Left ventricle myocardium inferior (tissue), 1 donor: ENCODE measurements around the gene RGS19. TPM values are rescaled to one million over a fixed set of nuclear protein-coding genes. Genes with fewer than 3 reads are reported as not detected.

Experiments used
- DNase-seq: peaks from one replicate; pipeline ENCODE4 v3.0.0-alpha.2; 2020
- H3K27ac ChIP-seq: fragments of 200-600 bp; replicated peaks from 2 replicates; pipeline ENCODE4 v1.8.0; 2021
- H3K27me3 ChIP-seq: fragments of 200-600 bp; 2 replicates; pipeline ENCODE4 v1.8.0; 2021; ENCODE audit warnings: low read depth
- H3K36me3 ChIP-seq: fragments of 200-600 bp; 2 replicates; pipeline ENCODE4 v1.8.0; 2021
- H3K4me1 ChIP-seq: fragments of 200-600 bp; 2 replicates; pipeline ENCODE4 v1.8.0; 2021
- H3K4me3 ChIP-seq: fragments of 200-600 bp; 2 replicates; pipeline ENCODE4 v1.8.0; 2021; ENCODE audit warnings: mild to moderate bottlenecking, moderate library complexity
- H3K9me3 ChIP-seq: fragments of 200-600 bp; replicated peaks from 2 replicates; pipeline ENCODE4 v1.8.0; 2021
- intact Hi-C: fragments of 100-400 bp; cut with micrococcal nuclease; formaldehyde crosslinking; loops from one replicate; pipeline ENCODE4 v1.11.0; 2022
- total RNA-seq: library from RNA; stranded (reverse); fragmentation: NEBNext Ultra II Directional; extraction: Animal tissue kit (Norgen Biotek cat#: 25700); gene quantifications from one replicate; pipeline ENCODE4 v1.2.1, GENCODE V29; 2021
- TF ChIP-seq, protein P1 (sequence below): fragments of 200-600 bp; IDR thresholded peaks from 2 replicates; pipeline ENCODE4 v1.8.0; 2021; ENCODE audit warnings: antibody characterized with exemption, mild to moderate bottlenecking, borderline replicate concordance
- donor health status: DM: no; HTN: yes; CAD: no; lungs with severe emphysema.

Gene RGS19
- total RNA-seq, 1 donor from 2014 or later, result 6.1 TPM

DNA sequence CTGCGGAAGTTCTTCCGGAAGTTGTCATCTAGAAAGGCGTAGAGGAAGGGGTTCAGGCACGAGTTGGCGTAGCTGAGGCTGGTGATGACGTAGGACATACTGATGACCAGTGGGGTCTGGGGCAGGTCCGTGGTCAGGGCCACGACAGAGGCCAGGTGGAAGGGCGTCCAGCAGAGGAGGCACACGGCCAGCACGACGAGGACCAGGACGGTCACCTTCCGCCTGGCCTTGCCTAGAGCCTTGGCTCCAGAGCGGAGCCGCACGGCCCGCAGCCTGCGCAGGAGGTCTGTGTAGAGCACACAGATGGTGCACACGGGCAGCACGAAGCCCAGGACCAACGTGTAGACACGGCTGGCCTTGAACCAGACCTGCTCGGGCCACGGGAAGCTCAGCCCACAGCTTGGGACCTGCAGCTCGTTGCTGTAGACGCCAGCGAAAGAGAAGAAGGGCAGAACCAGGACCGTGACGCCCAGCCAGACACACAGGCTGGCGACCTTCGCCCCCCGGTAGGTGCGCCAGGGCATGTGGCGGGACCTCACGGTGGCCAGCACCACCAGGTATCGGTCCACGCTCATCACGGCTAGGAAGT is 26.6 kb upstream of the RGS19 start:
- Histone ChIP-seq H3K9me3 (no peaks in the 10 kb centered on the region), H3K4me1 (peaks cover 14% of the 10 kb centered on the region), H3K4me3 (no peak overlapping the region), H3K27me3 (peaks cover 86% of the 10 kb centered on the region), H3K36me3 (no peaks in the 10 kb centered on the region), H3K27ac (no peak overlapping the region)
- DNase-seq, result peak; percentile 4
- TF ChIP-seq, protein P1, sequence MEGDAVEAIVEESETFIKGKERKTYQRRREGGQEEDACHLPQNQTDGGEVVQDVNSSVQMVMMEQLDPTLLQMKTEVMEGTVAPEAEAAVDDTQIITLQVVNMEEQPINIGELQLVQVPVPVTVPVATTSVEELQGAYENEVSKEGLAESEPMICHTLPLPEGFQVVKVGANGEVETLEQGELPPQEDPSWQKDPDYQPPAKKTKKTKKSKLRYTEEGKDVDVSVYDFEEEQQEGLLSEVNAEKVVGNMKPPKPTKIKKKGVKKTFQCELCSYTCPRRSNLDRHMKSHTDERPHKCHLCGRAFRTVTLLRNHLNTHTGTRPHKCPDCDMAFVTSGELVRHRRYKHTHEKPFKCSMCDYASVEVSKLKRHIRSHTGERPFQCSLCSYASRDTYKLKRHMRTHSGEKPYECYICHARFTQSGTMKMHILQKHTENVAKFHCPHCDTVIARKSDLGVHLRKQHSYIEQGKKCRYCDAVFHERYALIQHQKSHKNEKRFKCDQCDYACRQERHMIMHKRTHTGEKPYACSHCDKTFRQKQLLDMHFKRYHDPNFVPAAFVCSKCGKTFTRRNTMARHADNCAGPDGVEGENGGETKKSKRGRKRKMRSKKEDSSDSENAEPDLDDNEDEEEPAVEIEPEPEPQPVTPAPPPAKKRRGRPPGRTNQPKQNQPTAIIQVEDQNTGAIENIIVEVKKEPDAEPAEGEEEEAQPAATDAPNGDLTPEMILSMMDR, result no peak
- intact Hi-C loops, result no loop called here

- peak; percentile 4 for DNase-seq
- Histone ChIP-seq H3K27me3 (peaks cover 92% of the 10 kb centered on the region), H3K4me3 (no peak overlapping the region), H3K36me3 (no peaks in the 10 kb centered on the region), H3K27ac (no peak overlapping the region), H3K4me1 (peaks cover 14% of the 10 kb centered on the region), H3K9me3 (no peaks in the 10 kb centered on the region)
- TF ChIP-seq, protein P1, result no peak
- intact Hi-C loops, result no loop called here
Observed at GRCh38 chr20:64104667-64105451, 25.5 kb upstream of the RGS19 start.

- intact Hi-C loops, result no loop called here
- Histone ChIP-seq H3K4me1 (peaks cover 14% of the 10 kb centered on the region), H3K27ac (no peak overlapping the region), H3K9me3 (no peaks in the 10 kb centered on the region), H3K27me3 (peaks cover 92% of the 10 kb centered on the region), H3K36me3 (no peaks in the 10 kb centered on the region), H3K4me3 (no peak overlapping the region)
- TF ChIP-seq, protein P1, result no peak
- DNase-seq, result peak; percentile 9
Observed at GRCh38 chr20:64103871-64104666, 24.8 kb upstream of the RGS19 start.

DNA sequence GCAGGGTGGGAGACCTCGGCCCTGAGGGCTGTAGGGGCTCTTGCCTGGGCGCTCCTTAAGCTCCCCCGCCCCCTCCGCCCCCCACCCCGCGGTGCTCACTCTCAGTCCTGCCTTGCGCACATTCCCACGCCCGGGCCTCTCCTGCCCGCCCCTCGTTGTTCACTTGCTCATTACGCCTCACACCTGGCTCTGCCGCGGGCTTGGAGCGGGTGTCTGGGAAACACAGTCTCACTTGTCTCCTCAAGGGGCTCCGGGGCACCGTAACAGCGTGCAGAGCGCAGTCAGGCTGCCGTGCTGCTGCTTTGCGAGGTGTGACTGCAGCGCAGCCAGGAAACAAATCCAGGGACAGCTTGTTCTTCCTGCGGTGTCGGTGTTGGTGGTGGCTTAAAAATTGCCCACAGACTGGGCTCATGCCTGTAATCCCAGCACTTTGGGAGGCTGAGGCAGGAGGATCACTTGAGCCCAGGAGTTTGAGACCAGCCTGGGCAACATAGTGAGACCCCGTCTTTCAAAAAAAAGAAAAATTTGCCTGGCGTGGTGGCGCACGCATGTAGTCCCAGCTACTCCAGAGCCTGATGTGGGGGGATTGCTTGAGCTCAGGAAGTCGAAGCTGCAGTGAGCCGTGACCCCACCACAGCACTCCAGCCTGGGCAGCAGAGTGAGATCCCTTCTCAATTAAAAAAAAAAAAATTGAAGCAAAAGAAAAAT is 23.5 kb upstream of the RGS19 start:
- Histone ChIP-seq H3K9me3 (no peaks in the 10 kb centered on the region), H3K4me1 (peaks cover 14% of the 10 kb centered on the region), H3K27ac (no peak overlapping the region), H3K4me3 (peak overlapping the region; percentile 67), H3K27me3 (peaks cover 91% of the 10 kb centered on the region), H3K36me3 (no peaks in the 10 kb centered on the region)
- intact Hi-C loops, result no loop called here
- peak; percentile 16 for DNase-seq
- TF ChIP-seq, protein P1, result no peak
